Hypothalamus (tissue), 51 donors: ENCODE data around the gene DLG2.

Experiments
- DNase-seq, 51 donors: peaks; one replicate each; lab custom pipeline; 2025; lab: John Stamatoyannopoulos, UW

Gene DLG2

GRCh38 chr11:84128840-84129239 lies 1498.3 kb downstream of the DLG2 start:
- no peak for DNase-seq

- no peak for DNase-seq
Measured at GRCh38 chr11:84117394-84117793, 1509.8 kb downstream of the DLG2 start.

DNA sequence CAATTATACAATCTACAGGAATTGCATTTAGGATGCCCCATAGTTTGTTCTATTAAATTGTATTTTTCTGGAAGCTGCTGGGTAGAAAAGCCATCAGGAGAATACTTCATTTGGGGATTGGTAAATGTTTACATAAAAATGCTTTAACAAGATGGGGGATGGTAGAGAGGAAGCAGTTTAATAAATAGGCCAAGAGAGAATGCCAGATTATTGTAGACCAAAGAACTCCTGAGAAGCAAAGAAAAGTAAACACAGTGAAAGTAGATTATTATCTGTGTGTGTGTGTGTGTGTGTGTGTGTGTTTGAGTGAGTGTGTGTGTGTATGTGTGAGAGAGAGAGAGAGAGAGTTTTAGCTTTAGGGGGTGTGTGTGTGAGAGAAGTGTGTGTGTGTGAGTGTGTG lies 1520.6 kb downstream of the DLG2 start:
- no peak for DNase-seq

DNA sequence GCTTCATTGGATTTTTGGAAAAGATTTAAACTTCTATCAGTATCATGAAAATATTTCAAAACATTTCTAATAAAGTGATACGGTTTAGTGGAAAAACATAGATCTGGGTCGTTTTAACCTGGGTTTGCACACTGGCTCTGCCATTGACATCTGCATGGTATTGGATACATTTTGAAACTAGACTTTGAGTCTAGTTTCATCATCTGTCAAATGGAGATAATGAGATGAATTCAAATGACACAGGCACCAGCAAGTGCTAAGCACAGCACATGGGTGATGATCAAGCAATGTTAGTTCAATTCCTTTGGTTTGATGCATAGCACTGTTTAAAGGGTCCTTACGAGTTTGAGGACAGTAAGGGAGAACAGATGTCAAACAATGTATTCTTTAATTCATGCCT lies 1522.0 kb downstream of the DLG2 start:
- no peak for DNase-seq

DNA sequence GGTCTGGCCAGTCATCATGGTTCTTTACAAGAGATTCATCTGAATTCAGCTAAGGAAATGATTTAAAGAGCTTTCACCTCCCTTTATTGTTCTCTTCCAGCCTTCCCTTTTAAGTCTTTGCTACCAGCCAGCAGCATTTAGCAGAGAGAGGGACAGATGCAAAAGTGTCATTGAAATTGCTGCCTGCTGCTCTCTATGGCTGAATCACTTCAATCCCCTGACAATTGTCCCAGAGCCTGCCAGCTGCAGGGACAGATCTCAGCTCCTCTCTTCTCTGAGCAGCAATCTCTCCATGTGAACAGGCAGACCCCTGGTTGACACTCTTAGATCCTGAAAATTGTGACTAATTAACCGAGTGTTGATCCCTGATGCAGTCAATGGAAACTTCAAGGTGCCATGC lies 1524.0 kb downstream of the DLG2 start:
- DNase-seq = peak in 31 of 51 donors; percentile 2 to 67 (median 25)

GRCh38 chr11:84097186-84097585 lies 1530.0 kb downstream of the DLG2 start:
- DNase-seq = no peak

DNA sequence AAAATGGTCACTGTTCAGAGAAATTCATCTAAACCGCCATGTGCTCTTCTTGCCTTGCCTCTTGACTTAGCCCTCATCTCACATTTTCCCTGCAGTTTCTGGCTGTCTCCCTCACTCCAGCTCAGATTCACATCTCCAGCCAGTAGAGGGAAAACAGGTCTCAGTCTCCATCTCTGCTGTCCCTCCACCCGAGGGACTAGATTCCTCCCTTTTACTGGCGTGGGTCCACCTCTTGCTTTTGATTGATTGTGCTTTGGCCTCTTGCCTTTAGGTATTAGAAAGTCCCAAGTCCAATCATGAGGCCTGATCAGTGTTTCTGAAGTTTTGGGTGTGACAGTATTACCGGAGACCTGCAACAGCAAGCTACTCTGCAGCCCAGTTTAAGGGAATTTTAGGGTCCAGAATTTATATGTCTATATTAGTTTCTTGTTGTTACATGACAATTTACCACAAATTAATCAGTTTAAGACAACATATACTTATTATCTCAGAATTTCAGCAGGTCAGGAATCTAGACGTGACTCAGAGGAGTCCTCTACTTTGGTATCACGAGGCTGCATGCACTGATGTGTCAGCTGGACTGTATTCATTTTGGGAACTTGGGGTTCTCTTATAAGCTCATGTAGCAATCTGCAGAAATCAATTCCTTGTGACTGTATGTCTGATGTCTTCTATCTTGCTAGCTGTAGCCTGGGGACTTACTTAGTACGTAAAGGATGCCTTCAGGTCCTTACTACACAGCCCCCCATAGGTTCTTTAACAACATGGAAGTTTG lies 1535.7 kb downstream of the DLG2 start:
- DNase-seq = peak in 7 of 51 donors; percentile 1 to 27 (median 6)

DNA sequence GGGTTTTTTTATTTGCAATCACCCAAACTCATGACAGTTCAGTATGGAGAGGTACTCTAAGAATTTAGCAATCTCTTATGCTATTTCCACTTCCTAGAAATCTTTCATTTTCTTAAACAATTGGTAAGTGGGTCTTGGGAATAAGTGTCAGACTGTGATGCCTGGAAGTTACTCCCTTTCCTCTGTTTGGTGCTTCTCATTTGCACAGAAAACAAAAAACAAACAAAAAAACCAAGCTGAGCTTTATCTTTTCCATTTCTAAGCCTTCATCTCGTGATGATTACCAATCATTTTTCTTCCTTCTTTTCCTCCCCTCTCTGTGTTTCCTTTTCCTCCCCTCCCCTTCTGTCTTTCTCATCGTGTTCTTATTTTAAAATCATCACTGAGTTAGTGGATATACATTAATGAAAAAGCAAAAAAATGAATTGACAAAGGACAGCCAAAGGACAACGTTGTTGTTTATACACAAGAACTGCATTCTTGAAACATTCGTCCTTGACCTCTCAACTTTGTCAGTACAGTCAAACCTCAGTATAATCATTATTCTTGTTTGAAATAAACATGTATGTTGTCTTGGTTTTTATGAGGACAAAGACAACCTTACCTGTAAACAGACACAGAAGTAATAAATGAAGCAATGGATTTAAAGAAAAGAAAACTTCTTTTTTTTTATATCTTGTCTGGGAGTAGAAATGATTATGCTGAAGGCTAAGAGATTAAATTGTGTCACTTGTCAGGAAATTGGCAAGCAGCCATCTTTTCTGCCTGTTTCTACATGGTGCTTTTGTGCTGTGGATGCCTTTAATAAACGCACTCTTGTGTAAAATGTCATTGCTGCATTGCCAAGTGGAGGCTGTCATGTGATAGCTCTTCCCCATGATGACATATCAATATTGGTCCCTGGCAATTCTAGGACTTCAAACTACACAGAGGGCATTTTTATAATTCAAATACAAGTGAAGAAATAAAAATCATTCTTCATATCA lies 1537.8 kb downstream of the DLG2 start:
- peak in 34 of 51 donors; percentile 1 to 88 (median 33) for DNase-seq

GRCh38 chr11:84071851-84072250 lies 1555.3 kb downstream of the DLG2 start:
- DNase-seq = no peak

DNA sequence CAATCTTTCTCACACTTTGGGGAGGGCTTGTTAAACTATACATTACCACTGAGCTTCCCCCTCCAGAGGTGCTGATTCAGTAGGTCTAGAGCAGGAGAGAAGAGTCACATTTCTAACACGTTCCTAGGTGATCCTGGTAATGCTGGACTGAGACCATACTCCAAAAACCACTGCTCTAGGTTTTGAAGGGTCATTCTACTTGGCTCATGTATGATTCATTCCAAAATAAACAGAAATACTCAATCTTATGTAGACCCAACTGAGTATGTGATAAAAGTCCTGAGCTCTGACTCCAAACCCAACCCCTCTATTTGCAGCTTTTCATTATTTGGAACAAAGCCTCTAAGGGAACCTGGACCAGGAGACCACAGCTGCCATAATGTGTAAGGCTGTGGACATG lies 1558.1 kb downstream of the DLG2 start:
- DNase-seq = no peak

- DNase-seq = no peak
Measured at GRCh38 chr11:84061726-84062125, 1565.4 kb downstream of the DLG2 start.

DNA sequence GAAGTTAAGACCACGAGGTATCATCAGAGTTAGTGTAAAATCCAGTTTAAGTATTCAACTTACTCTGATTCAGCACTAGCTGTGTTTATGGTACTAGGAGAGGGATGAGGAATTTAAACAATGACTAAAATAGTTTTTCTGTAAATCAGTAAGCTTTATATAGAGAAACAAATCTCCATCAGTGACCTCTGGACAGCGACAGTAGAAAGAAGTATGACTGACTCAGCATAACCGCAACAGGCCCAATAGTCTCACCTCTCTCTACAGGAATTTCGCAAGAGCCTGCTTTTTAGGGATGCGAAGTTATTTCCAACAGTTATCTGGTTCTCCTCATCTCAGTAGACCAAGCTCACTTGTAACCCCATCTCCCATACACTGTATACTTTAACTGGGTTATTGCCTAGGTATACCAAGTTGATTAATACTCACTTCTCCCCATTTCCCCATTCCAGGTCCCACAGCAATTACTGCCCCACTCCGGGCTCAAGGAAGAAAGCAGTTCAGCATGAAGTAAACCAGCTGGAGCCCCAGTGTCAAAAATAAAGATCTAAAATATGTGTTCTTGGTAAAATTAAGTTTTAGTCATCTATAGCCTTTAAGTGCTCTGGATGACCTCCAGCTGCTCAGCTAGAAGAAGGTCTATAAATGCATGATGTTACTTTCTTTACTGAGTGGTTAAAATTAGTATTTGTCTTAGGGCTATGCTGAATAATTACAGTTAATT lies 1570.3 kb downstream of the DLG2 start:
- no peak for DNase-seq

- no peak for DNase-seq
Measured at GRCh38 chr11:84045146-84045545, 1582.0 kb downstream of the DLG2 start.

DNA sequence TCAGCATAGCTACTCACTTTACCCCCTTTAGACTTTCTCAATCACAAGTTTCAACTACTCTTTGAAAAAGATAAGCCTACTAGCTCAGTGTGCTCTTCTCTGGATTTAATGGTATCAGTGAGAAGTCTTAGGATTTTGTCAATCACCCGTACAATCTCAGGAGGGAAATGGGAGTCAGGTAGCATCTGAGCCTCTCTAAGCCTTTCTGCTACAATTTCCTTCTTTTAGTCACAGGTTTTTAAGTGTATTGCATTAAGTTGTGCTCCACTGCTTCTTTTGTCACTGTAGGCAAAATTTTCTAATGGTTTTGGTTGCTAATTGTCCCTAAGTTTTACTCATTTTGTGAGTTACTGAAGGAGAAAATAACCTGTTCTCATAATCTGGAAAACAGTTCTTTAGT lies 1582.4 kb downstream of the DLG2 start:
- no peak for DNase-seq

DNA sequence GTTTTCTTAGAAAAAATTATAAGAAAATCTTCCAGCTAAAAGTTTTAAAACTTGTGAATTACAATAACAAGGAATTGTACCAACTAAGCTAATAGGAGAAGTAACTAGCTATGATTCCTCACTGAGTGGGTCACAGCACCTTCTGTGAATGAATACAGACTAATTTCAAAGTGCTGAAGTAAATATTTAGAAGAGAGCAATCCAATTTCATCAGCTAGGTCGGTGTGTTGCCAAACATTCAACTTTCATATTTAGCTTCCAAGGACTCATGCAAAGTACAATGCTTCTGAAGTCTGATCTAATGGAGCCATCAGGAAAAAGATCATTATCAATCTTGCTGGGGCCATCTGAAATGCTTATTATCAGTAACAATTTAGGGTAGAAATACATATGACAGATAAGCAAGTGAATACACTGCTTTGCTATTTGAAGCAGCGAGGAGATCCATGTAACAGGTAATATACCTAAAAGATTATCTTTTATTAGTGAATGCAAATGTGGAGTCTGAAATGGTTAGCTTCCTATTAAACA lies 1590.4 kb downstream of the DLG2 start:
- no peak for DNase-seq

DNA sequence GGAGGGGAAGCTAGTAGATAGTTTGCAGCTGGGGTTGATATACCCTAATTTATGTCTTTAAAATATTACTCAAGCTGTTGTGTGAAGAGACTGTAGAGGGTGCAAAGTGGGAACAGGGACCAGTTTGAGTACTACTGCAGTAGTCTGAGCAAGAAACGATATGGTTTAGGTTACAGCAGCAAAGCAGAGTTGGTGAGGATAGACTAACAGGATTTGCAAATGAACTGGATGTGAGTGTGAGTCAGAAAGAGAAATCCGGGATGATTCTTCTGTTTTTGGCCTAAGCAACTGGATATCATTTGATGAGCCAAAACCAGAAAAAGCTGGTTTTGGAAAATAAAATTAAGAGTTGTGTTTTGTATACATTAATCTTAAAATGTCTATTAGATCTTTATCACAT lies 1591.5 kb downstream of the DLG2 start:
- no peak for DNase-seq

DNA sequence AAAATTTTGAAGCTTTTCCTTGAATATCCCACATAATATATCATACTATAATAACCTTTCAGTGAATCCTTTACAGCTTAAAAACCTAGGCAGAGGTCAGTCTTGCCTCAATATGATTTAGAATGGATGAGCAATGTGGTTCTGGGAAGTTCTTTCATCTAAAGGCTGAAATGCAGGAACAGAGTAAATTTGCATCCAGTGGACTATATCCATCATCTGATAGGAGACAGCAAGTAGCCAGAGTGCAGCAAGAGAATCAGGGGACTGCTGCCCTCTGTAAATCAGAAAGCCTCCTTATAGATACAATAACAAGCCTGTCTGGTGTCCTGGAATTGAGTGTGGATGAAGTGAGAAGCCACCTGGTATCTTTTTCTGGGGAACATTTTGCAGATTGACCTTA lies 1592.7 kb downstream of the DLG2 start:
- DNase-seq = no peak

DNA sequence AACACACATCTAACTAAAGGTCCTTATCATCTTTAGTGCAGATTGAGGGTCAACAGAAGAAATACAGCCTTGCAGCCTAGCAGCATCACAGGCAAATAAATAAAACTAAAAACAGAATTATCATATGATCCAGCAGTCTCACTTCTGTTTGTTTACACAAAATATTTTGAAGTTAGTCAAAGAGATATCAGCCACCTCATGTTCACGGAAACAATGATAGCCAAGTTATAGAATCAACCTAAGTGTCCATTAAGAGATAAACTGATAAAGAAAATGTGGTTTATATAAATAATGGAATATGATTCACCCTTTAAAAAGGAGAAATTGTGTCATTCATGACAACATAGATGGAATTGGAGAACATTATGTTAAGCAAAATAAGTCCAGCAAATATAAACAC lies 1602.9 kb downstream of the DLG2 start:
- no peak for DNase-seq

- peak in 1 of 51 donors; percentile 62 for DNase-seq
Measured at GRCh38 chr11:84022695-84023094, 1604.4 kb downstream of the DLG2 start.

DNA sequence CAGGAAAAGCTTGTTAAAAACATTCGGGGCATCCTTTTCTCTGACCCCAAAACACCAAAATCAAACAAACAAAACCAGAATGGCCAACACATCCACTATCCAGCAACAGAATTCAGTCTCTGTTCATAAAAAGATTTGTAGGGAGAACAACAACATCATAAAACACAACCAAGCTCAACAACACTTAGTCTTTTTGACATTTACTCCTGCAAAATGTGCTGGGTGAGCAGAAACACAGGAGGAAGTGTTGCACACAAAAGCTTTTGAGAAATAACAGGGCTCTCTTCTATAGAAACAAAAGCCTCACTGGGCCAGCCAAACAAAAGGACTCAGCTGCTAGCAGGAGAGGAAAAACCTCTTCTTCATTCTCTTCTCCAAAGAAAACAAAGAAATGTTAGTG lies 1604.9 kb downstream of the DLG2 start:
- peak in 22 of 51 donors; percentile 0 to 76 (median 24) for DNase-seq

DNA sequence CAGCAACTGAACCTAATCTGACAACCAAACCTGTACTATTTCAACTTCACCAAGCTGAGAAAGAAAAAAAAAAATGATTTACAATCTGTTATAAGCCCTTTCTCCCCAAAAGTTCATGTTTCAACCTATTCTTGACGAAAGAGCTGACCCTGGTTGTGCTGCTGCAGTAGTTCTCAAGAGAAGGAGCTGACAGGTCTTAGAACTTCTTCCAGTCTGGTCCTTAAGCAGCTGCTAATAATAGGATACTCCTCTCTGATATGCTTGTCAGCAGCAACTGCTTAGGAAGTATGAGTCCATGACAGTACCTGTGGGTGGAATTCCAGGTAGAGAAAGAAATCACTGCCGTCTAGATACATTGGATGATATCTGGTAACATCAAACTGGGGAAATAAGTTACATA lies 1605.9 kb downstream of the DLG2 start:
- DNase-seq = no peak
